Smooth muscle cell (in vitro differentiated cells): ENCODE data around the gene SPPL3. TPM values are rescaled to one million over a fixed set of nuclear protein-coding genes. Genes with fewer than 3 reads are reported as not detected.

Experiments
- DNase-seq: peaks from one replicate; lab custom pipeline; 2025; ENCODE audit not compliant: unreplicated experiment; lab: John Stamatoyannopoulos, UW
- H2AFZ ChIP-seq: fragments of 200-600 bp; sonication (generic); 2 replicates; pipeline ENCODE4 v1.6.0; 2016; ENCODE audit warnings: antibody characterized with exemption, low read depth, mild to moderate bottlenecking
- H3F3A ChIP-seq: fragments of 200-600 bp; sonication (generic); 2 replicates; pipeline ENCODE4 v1.6.0; 2017; ENCODE audit warnings: antibody characterized with exemption, low read depth
- H3K27ac ChIP-seq: fragments of 200-600 bp; sonication (generic); 2 replicates; pipeline ENCODE4 v1.5.1; 2016; ENCODE audit warnings: low read depth, mild to moderate bottlenecking
- H3K27me3 ChIP-seq: fragments of 200-600 bp; sonication (generic); 2 replicates; pipeline ENCODE4 v1.6.1; 2016; ENCODE audit warnings: low read depth, mild to moderate bottlenecking
- H3K36me3 ChIP-seq: fragments of 200-600 bp; sonication (generic); 2 replicates; pipeline ENCODE4 v1.5.1; 2016; ENCODE audit warnings: low read depth
- H3K4me1 ChIP-seq: fragments of 200-600 bp; sonication (generic); 2 replicates; pipeline ENCODE4 v1.5.1; 2016; ENCODE audit warnings: low read depth
- H3K4me2 ChIP-seq: fragments of 200-600 bp; sonication (generic); 2 replicates; pipeline ENCODE4 v1.6.0; 2016; ENCODE audit warnings: mild to moderate bottlenecking
- H3K4me3 ChIP-seq: fragments of 200-600 bp; sonication (generic); 2 replicates; pipeline ENCODE4 v1.5.1; 2016; ENCODE audit warnings: mild to moderate bottlenecking
- H3K79me2 ChIP-seq: fragments of 200-600 bp; sonication (generic); 2 replicates; pipeline ENCODE4 v1.6.0; 2016; ENCODE audit warnings: low read depth, mild to moderate bottlenecking
- H3K9ac ChIP-seq: fragments of 200-600 bp; sonication (generic); 2 replicates; pipeline ENCODE4 v1.6.0; 2016; ENCODE audit warnings: low read depth
- H3K9me3 ChIP-seq: fragments of 200-600 bp; sonication (generic); replicated peaks from 2 replicates; pipeline ENCODE4 v1.5.1; 2016; ENCODE audit warnings: low read depth
- H4K20me1 ChIP-seq: fragments of 200-600 bp; sonication (generic); 2 replicates; pipeline ENCODE4 v1.6.0; 2016; ENCODE audit warnings: low read depth
- CTCF ChIP-seq: fragments of 200-600 bp; sonication (generic); IDR thresholded peaks from 2 replicates; pipeline ENCODE4 v1.5.1; 2017; ENCODE audit warnings: borderline replicate concordance, mild to moderate bottlenecking, antibody characterized with exemption; ENCODE audit not compliant: insufficient read depth, poor library complexity, severe bottlenecking
- WGBS: methylation state at CpG from one replicate; pipeline ENCODE4 v1.1.7; 2016; ENCODE audit warnings: low lambda C conversion rate; 5-methylcytosine and 5-hydroxymethylcytosine counted together
- polyA plus RNA-seq: library from polyadenylated mRNA; unstranded; fragments of >200 nt; fragmentation: Nextera tagmentation; extraction: Ambion mirVana; gene quantifications from 2 replicates; pipeline ENCODE4 v1.2.1, GENCODE V29; 2016
- total RNA-seq: library from RNA; depleted of rRNA; stranded (reverse); fragments of >200 nt; gene quantifications from 2 replicates; pipeline ENCODE4 v1.2.3, GENCODE V29; 2014

Gene SPPL3
- total and polyA plus RNA-seq, 2 experiments from 2014 or later, result 22.5 to 27.0 TPM

GRCh38 chr12:120791669-120792176 lies 112.4 kb downstream of the SPPL3 start:
- Histone ChIP-seq H3K27ac (no peak overlapping the region), H3K9ac (no peak overlapping the region), H3K9me3 (peaks cover 18% of the 10 kb centered on the region), H3K4me2 (no peak overlapping the region), H3K27me3 (no peaks in the 10 kb centered on the region), H3F3A (no peaks in the 10 kb centered on the region), H3K4me3 (no peak overlapping the region), H4K20me1 (peaks cover 30% of the 10 kb centered on the region), H3K4me1 (no peaks in the 10 kb centered on the region), H3K36me3 (peaks cover 15% of the 10 kb centered on the region), H2AFZ (no peak overlapping the region), H3K79me2 (peaks cover 18% of the 10 kb centered on the region)
- DNase-seq, result no peak
- TF ChIP-seq CTCF, result no peak
- 90% methylated on average over 2 of the region's 2 CpGs for WGBS

DNA sequence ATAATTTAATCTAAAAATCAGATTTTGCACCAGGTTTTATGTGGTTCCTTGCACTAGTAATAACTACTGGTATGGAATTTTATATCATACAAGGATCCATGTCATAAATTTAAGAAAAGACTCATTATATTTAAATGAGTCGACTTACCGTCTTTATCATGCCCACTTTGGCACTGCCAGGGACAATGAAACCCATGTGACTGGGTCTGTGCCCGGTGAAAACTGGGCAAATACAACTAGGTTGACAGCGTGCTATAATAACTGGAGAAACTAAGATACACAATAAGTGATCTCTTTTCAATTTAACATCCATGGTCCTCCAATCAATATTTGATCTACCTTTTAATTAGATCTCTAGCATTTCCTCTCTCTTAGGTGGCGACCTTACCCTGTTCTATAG lies 114.0 kb downstream of the SPPL3 start:
- H4K20me1 ChIP-seq, result peaks cover 33% of the 10 kb centered on the region
- peaks cover 7% of the 10 kb centered on the region for H3K9me3 ChIP-seq
- H2AFZ ChIP-seq, result no peak overlapping the region
- peaks cover 7% of the 10 kb centered on the region for H3K36me3 ChIP-seq
- no peak overlapping the region for H3K4me2 ChIP-seq
- H3F3A ChIP-seq, result no peaks in the 10 kb centered on the region
- whole genome bisulfite sequencing, result 98% methylated on average over 5 of the region's 5 CpGs
- H3K9ac ChIP-seq, result no peak overlapping the region
- no peak overlapping the region for H3K27ac ChIP-seq
- no peak overlapping the region for H3K4me3 ChIP-seq
- peaks cover 18% of the 10 kb centered on the region for H3K79me2 ChIP-seq
- H3K27me3 ChIP-seq, result no peaks in the 10 kb centered on the region
- DNase-seq, result no peak
- no peak for TF ChIP-seq CTCF
- no peaks in the 10 kb centered on the region for H3K4me1 ChIP-seq

- Histone ChIP-seq H4K20me1 (peaks cover 30% of the 10 kb centered on the region), H2AFZ (no peak overlapping the region), H3F3A (no peaks in the 10 kb centered on the region), H3K79me2 (peaks cover 5% of the 10 kb centered on the region), H3K27me3 (no peaks in the 10 kb centered on the region), H3K9me3 (no peaks in the 10 kb centered on the region), H3K4me1 (no peaks in the 10 kb centered on the region), H3K27ac (no peak overlapping the region), H3K4me2 (no peak overlapping the region), H3K9ac (no peak overlapping the region), H3K4me3 (no peak overlapping the region), H3K36me3 (no peaks in the 10 kb centered on the region)
- 92% methylated on average over 3 of the region's 3 CpGs for WGBS
- DNase-seq, result no peak
- TF ChIP-seq CTCF, result no peak
These were observed 116.3 kb downstream of the SPPL3 start for GRCh38 chr12:120787889-120788288.

- Histone ChIP-seq H3K9ac (no peak overlapping the region), H3K9me3 (no peaks in the 10 kb centered on the region), H4K20me1 (peaks cover 10% of the 10 kb centered on the region), H3K27ac (no peak overlapping the region), H3K27me3 (no peaks in the 10 kb centered on the region), H3K4me1 (no peaks in the 10 kb centered on the region), H3K4me3 (no peak overlapping the region), H3K4me2 (no peak overlapping the region), H2AFZ (no peak overlapping the region), H3K79me2 (no peaks in the 10 kb centered on the region), H3K36me3 (peaks cover 6% of the 10 kb centered on the region), H3F3A (no peaks in the 10 kb centered on the region)
- 94% methylated on average over 3 of the region's 3 CpGs for WGBS
- DNase-seq, result no peak
- no peak for TF ChIP-seq CTCF
These were observed 119.4 kb downstream of the SPPL3 start for GRCh38 chr12:120784804-120785203.
